Fibroblast of the aortic adventitia (primary cell): Measurements from ENCODE around the gene C14orf132. TPM values are rescaled to one million over a fixed set of nuclear protein-coding genes. Genes with fewer than 3 reads are reported as not detected.

Experiments used
- DNase-seq: peaks from one replicate; pipeline ENCODE4 v3.0.0-alpha.2; 2010; ENCODE audit warnings: low read depth
- H3K4me3 ChIP-seq: 2 replicates; pipeline ENCODE4 v1.5.1; 2011; ENCODE audit warnings: low read depth, mild to moderate bottlenecking, control low read depth, low read length, moderate library complexity
- CTCF ChIP-seq: IDR thresholded peaks from 2 replicates; pipeline ENCODE4 v1.5.1; 2011; ENCODE audit warnings: mild to moderate bottlenecking, low read length, control low read depth, inconsistent platforms; ENCODE audit not compliant: insufficient read depth
- total RNA-seq: library from RNA; depleted of rRNA; stranded (reverse); fragments of >200 nt; gene quantifications from 2 replicates; pipeline ENCODE4 v1.2.3, GENCODE V29; 2012; ENCODE audit warnings: low replicate concordance

C14orf132 gene
- total RNA-seq, 1 donor = 32.6 TPM

- H3K4me3 ChIP-seq = no peak overlapping the region
- no peak for TF ChIP-seq CTCF
- DNase-seq = no peak
Observed at GRCh38 chr14:96103075-96103474, 63.9 kb downstream of the C14orf132 start.

- TF ChIP-seq CTCF = no peak
- H3K4me3 ChIP-seq = no peak overlapping the region
- no peak for DNase-seq
Observed at GRCh38 chr14:96103560-96104460, 64.6 kb downstream of the C14orf132 start.

GRCh38 chr14:96104469-96105057, 65.4 kb downstream of the C14orf132 start:
- DNase-seq = peak; percentile 98
- no peak for TF ChIP-seq CTCF
- no peak overlapping the region for H3K4me3 ChIP-seq

GRCh38 chr14:96105089-96105925, 66.1 kb downstream of the C14orf132 start:
- TF ChIP-seq CTCF = no peak
- DNase-seq = peak; percentile 49
- no peak overlapping the region for H3K4me3 ChIP-seq

- DNase-seq = peak; percentile 89
- no peak overlapping the region for H3K4me3 ChIP-seq
- TF ChIP-seq CTCF = no peak
Observed at GRCh38 chr14:96105926-96106441, 66.8 kb downstream of the C14orf132 start.

- TF ChIP-seq CTCF = no peak
- no peak for DNase-seq
- H3K4me3 ChIP-seq = no peak overlapping the region
Observed at GRCh38 chr14:96106891-96107290, 67.7 kb downstream of the C14orf132 start.
